Osteoblast (primary cell): ENCODE measurements around the gene DNAJC16. TPM values are rescaled to one million over a fixed set of nuclear protein-coding genes. Genes with fewer than 3 reads are reported as not detected.

ENCODE experiments used
- DNase-seq: peaks from one replicate; pipeline ENCODE4 v3.0.0; 2011; ENCODE audit warnings: low spot score, mixed read lengths; ENCODE audit not compliant: insufficient read length; ENCODE audit errors: missing footprints
- H2AFZ ChIP-seq: 2 replicates; pipeline ENCODE4 v1.6.0; 2011; ENCODE audit warnings: mild to moderate bottlenecking, low read length
- H3K27ac ChIP-seq: 2 replicates; pipeline ENCODE4 v1.5.1; 2011; ENCODE audit warnings: mild to moderate bottlenecking, low read depth, low read length, moderate library complexity
- H3K27me3 ChIP-seq: 2 replicates; pipeline ENCODE4 v1.6.0; 2012; ENCODE audit warnings: mild to moderate bottlenecking, control low read depth, inconsistent platforms, low read length, moderate library complexity; ENCODE audit not compliant: insufficient read depth
- H3K36me3 ChIP-seq: 2 replicates; pipeline ENCODE4 v1.5.1; 2011; ENCODE audit warnings: mild to moderate bottlenecking, low read length, control low read depth, moderate library complexity; ENCODE audit not compliant: insufficient read depth
- H3K4me1 ChIP-seq: 2 replicates; pipeline ENCODE4 v1.5.1; 2011; ENCODE audit warnings: mild to moderate bottlenecking, low read length, control low read depth, moderate library complexity; ENCODE audit not compliant: insufficient read depth
- H3K4me2 ChIP-seq: 2 replicates; pipeline ENCODE4 v1.6.0; 2011; ENCODE audit warnings: mild to moderate bottlenecking, low read length; ENCODE audit not compliant: insufficient read depth
- H3K4me3 ChIP-seq: fragments of 200-600 bp; sonication (generic); 3 replicates; pipeline ENCODE4 v1.5.1; 2012; ENCODE audit warnings: mild to moderate bottlenecking, low read length, inconsistent platforms; ENCODE audit not compliant: insufficient read depth
- H3K79me2 ChIP-seq: 2 replicates; pipeline ENCODE4 v1.6.0; 2012; ENCODE audit warnings: mild to moderate bottlenecking, low read length, control low read depth, inconsistent platforms; ENCODE audit not compliant: insufficient read depth
- H3K9me3 ChIP-seq: 2 replicates; pipeline ENCODE4 v1.5.1; 2011; ENCODE audit warnings: low read depth, low read length, control low read depth
- H4K20me1 ChIP-seq: 2 replicates; pipeline ENCODE4 v1.6.0; 2012; ENCODE audit warnings: mild to moderate bottlenecking, low read length, control low read depth; ENCODE audit not compliant: insufficient read depth
- CTCF ChIP-seq: IDR thresholded peaks from 2 replicates; pipeline ENCODE4 v1.5.1; 2011; ENCODE audit warnings: mild to moderate bottlenecking, low read depth, low read length, moderate library complexity; ENCODE audit errors: extremely low read depth
- total RNA-seq: library from RNA; depleted of rRNA; stranded (reverse); fragments of >200 nt; gene quantifications from 2 replicates; pipeline ENCODE4 v1.2.3, GENCODE V29; 2012

DNAJC16 gene
- total RNA-seq, 1 donor = 19.2 TPM

GRCh38 chr1:15508700-15509487, 17.8 kb upstream of the DNAJC16 start:
- H3K4me1 ChIP-seq = peaks cover 6% of the 10 kb centered on the region
- no peak for DNase-seq
- no peak overlapping the region for H3K4me3 ChIP-seq
- no peak for TF ChIP-seq CTCF
- H3K27me3 ChIP-seq = no peaks in the 10 kb centered on the region
- no peaks in the 10 kb centered on the region for H3K36me3 ChIP-seq
- no peaks in the 10 kb centered on the region for H3K9me3 ChIP-seq
- H4K20me1 ChIP-seq = peaks cover 3% of the 10 kb centered on the region
- H3K79me2 ChIP-seq = no peaks in the 10 kb centered on the region
- no peak overlapping the region for H3K4me2 ChIP-seq
- no peak overlapping the region for H3K27ac ChIP-seq
- H2AFZ ChIP-seq = no peak overlapping the region

GRCh38 chr1:15509586-15509985, 17.1 kb upstream of the DNAJC16 start:
- Histone ChIP-seq H3K27ac (no peak overlapping the region), H3K9me3 (no peaks in the 10 kb centered on the region), H3K4me1 (peaks cover 6% of the 10 kb centered on the region), H4K20me1 (peaks cover 3% of the 10 kb centered on the region), H2AFZ (no peak overlapping the region), H3K4me3 (no peak overlapping the region), H3K79me2 (no peaks in the 10 kb centered on the region), H3K4me2 (no peak overlapping the region), H3K27me3 (no peaks in the 10 kb centered on the region), H3K36me3 (no peaks in the 10 kb centered on the region)
- no peak for DNase-seq
- no peak for TF ChIP-seq CTCF

- Histone ChIP-seq H3K27ac (no peak overlapping the region), H4K20me1 (peaks cover 3% of the 10 kb centered on the region), H3K9me3 (no peaks in the 10 kb centered on the region), H3K27me3 (no peaks in the 10 kb centered on the region), H3K79me2 (no peaks in the 10 kb centered on the region), H3K4me1 (peaks cover 6% of the 10 kb centered on the region), H3K36me3 (no peaks in the 10 kb centered on the region), H3K4me2 (no peak overlapping the region), H2AFZ (no peak overlapping the region), H3K4me3 (no peak overlapping the region)
- no peak for TF ChIP-seq CTCF
- DNase-seq = peak; percentile 86
These were observed 15.8 kb upstream of the DNAJC16 start for GRCh38 chr1:15510611-15511405.

- TF ChIP-seq CTCF = no peak
- no peaks in the 10 kb centered on the region for H3K79me2 ChIP-seq
- peaks cover 6% of the 10 kb centered on the region for H3K4me1 ChIP-seq
- no peak overlapping the region for H3K4me2 ChIP-seq
- H4K20me1 ChIP-seq = peaks cover 3% of the 10 kb centered on the region
- no peak overlapping the region for H3K27ac ChIP-seq
- H2AFZ ChIP-seq = no peak overlapping the region
- DNase-seq = no peak
- H3K27me3 ChIP-seq = no peaks in the 10 kb centered on the region
- no peaks in the 10 kb centered on the region for H3K9me3 ChIP-seq
- H3K4me3 ChIP-seq = no peak overlapping the region
- H3K36me3 ChIP-seq = peaks cover 3% of the 10 kb centered on the region
These were observed 13.5 kb upstream of the DNAJC16 start for GRCh38 chr1:15513192-15513591.
